ENCODE data around the gene MORN4.
"Not testable (repeated sequence)": the region's sequence is repeated elsewhere in the genome, so short reads cannot be mapped to it uniquely, and the experiment has no call there.

Gene MORN4

GRCh38 chr10:97640868-97641811 is 7.8 kb upstream of the MORN4 start:
- DNase-seq = peak; percentile 27

- DNase-seq = peak; percentile 99
These were observed 7.0 kb upstream of the MORN4 start, which contains the start of gene PI4K2A for GRCh38 chr10:97640174-97640867. Gene PI4K2A (plus strand): TSS chr10:97640671. CDS start chr10:97640743, 72 bp downstream.

DNA sequence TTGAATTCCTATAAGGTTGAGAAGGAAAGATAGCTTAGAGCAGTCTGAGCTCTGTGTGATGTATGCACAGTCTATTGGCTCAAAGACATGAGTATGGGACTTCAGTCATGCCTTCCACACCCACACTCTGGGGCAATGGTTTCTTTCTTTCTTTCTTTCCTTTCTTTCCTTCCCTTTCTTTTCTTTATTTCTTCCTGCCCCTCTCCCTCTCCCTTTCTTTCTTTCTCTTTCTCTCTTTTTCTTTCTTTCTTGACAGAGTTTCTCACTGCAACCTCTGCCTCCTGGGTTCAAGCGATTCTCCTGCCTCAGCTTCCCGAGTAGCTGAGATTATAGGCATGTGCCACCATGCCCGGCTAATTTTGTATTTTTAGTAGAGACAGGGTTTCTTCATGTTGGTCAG is 5.8 kb upstream of the MORN4 start:
- DNase-seq = not testable (repeated sequence)

- DNase-seq = no peak
These were observed 2.3 kb upstream of the MORN4 start for GRCh38 chr10:97635577-97635976.

GRCh38 chr10:97633921-97634320 is 621 bp upstream of the MORN4 start:
- peak; percentile 68 for DNase-seq

DNA sequence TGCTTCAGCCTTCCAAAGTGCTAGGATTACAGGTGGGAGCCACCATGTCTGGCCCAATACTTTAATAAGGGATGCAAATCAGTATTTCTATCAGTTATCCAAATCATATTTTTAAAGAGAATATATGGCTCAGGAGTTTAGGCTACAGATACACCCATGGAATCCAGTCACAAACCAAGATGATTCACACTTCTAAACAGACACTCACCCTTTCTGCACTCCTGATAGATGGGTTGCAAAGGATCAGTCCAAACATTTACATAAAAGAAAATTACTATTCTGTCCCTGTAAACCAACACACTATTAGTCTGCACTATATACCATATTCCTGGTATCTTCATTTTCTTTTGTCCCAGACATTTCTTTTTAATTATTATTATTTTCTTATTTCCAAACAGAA is 2.2 kb downstream of the MORN4 start:
- DNase-seq = no peak

- no peak for DNase-seq
These were observed 4.0 kb downstream of the MORN4 start for GRCh38 chr10:97629289-97629688.

DNA sequence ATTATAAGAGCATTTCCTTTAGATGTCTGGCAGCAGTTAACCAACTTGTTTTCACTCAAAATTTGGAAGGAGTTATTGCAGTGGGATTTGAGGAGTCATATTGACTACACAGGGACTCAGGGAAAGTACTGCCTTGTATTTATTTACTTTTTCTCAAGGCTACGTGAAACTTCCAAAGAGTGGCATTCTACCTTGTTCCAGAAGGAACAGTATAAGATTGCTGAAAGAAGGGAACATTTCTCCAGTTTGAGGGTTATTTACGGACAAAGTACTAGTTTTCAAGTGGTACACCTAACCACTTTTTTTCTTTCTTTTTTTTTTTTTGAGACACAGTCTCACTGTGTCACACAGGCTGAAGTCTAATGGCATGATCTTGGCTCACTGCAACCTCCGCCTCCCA is 5.1 kb downstream of the MORN4 start:
- DNase-seq = no peak

DNA sequence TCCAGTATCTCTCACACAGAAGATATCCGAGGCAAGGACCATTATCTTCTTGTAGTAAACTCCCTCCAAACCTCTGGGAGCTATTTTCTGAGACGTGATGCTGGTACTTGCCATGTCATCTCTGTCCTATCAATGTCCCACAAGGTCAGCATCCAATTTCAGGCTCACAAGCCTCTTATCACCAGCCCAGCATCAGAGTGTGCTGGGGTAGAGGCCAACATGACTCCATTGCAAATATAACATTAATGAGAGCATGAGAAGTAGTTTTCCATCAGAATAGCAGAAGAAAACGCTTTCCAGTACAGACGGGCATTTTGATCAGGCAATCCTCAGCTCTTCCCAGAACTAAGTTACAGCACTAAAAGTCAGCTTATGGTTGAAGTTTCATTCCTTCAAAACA is 5.6 kb downstream of the MORN4 start:
- DNase-seq = peak; percentile 79

GRCh38 chr10:97623277-97623676 is 10.0 kb downstream of the MORN4 start:
- no peak for DNase-seq

DNA sequence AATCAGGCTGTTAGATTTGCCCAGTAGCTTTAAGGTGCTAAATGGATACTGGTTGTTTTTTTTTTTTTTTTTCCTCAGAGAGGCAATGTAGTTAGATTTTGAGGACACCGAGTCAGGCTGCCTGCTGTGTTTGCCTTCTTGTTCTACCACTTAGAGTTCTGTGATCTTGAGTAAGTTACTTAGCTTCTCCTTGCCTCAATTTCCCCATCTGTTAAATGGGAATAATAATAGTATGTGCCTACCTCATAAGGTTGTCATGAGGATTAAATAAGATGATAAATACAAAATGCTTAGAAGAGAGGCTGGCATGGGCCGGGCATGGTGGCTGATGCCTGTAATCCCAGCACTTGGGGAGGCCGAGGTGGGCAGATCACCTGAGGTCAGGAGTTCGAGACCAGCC is 14.6 kb downstream of the MORN4 start:
- no peak for DNase-seq

GRCh38 chr10:97618285-97618684 is 15.0 kb downstream of the MORN4 start:
- DNase-seq = no peak

DNA sequence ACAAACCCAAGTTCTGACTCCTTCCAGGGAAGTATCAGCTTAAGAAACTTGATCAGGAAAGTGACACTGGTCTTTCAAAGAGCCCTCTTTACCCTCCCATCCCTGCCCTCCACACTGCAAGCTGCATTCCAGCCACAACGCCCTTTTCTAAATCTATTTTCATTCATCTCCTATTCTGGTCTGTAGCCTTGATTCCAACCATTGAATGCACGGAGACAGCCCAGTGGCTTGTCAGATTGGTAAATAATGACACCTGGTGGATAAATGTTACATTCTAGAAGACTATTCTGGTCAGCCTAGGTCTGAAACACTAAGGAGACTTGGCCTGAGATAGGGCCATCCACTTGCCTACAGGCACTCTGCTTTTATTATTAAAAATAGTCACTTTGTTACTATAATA is 20.9 kb downstream of the MORN4 start:
- peak; percentile 65 for DNase-seq

- DNase-seq = no peak
These were observed 21.8 kb downstream of the MORN4 start for GRCh38 chr10:97611473-97611872.

- DNase-seq = no peak
These were observed 24.2 kb downstream of the MORN4 start for GRCh38 chr10:97608991-97609561.

DNA sequence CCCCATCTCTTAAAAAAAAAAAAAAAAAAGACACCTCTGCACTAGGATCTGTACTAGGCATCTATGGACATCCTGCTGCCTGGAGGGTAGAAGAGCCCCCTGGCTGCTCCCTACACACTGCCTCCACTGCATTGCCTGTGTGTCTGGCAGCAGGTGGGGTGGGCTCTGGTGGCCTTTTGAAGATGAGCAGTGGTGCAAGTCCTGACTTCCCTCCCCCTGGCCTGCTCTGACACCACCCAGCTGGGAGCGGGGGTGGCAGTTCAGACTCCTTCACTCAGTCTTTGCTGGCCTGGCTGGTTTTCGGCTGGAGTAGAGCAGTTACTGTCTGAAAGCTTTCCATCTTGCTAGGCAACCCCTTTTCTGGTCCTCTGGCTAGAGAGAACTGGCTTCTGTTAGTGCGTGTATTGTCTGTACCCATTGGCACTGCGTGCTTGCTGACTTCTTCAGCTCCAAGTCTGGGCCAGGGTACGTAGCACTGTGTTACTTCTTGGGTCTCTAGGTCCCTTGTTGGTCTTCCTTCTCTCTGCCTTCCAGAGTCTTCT is 26.1 kb downstream of the MORN4 start:
- DNase-seq = no peak

- DNase-seq = no peak
These were observed 31.8 kb downstream of the MORN4 start for GRCh38 chr10:97601268-97602215.

GRCh38 chr10:97600616-97601015 is 32.7 kb downstream of the MORN4 start:
- no peak for DNase-seq

DNA sequence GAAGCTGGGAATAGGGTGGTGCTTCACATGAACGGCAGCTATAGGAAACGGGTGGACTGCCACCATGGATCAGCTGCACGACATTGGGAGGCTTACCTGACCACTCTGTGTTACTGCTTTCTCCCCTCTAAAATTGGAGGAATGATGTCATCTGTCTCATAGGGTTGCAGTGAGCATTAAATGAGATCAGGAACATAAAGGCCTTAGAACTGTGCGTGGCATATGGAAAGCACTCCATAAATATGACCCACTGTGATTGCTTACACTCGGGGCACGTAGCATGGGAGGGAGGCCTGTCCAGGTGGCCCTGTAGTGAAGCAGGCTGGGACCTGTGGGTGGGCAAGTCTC is 34.1 kb downstream of the MORN4 start:
- DNase-seq = no peak

DNA sequence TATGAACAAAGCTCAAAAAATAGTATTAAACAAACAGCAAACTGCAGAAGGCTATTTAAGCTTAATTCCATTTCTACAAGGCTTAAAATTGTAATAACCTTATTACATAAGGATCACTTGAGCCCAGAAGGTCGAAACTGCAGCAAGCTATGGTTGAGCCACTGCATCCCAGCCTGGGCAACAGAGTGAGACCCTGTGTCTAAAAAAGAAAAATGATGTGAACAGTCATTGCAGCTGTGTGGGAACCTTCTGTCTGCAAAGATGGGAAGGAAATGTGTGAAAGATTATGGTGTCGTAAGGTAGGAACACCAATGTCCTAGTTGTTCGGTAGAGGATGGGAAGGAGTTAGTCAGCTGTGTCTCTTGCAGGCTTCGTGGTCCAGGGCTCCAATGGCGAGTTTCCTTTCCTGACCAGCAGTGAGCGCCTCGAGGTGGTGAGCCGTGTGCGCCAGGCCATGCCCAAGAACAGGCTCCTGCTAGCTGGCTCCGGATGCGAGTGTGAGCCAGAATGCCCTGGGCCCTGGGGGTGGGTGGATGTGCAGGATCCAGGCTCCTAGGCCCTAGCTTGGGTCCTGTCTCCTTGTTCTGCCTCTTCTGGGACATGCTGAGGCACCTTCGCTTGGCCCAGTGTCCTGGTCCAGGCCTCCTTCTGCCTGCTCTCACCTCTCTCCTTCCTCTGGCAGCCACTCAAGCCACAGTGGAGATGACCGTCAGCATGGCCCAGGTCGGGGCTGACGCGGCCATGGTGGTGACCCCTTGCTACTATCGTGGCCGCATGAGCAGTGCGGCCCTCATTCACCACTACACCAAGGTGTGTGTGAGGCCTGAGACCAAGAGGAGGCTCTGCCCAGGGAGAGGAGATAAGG is 34.7 kb downstream of the MORN4 start:
- DNase-seq = no peak

DNA sequence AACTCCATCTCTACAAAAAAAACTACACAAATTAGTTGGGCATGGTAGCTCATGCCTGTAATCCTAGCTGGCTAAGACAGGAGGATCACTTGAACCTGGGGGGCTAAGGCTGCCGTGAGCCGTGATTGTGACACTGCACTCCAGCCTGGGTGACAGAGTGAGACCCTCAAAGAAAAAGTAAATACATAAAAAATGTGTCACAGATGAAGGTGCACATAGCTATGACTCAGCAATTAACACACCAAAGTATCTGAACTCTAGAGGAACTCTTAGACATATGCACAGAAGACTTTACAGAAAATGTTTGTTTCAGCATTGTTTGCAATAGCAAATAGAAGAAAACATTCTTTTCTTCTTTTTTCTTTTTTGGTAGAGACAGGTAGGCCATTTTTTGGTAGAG is 35.5 kb downstream of the MORN4 start:
- no peak for DNase-seq

All from hematopoietic multipotent progenitor cell treated with erythropoietin and hydrocortisone succinate and interleukin-3 and kit ligand, for 8 days (in vitro differentiated cells).